Progenitor cell of endocrine pancreas (in vitro differentiated cells): ENCODE measurements around the gene METTL3. TPM values are rescaled to one million over a fixed set of nuclear protein-coding genes. Genes with fewer than 3 reads are reported as not detected.

ENCODE experiments used
- DNase-seq: peaks from one replicate; pipeline ENCODE4 v3.0.0; 2021; ENCODE audit warnings: low spot score; ENCODE audit not compliant: unreplicated experiment
- H3K27ac Mint-ChIP-seq: 2 replicates; pipeline ENCODE4 v1.8.0; 2021; ENCODE audit warnings: mild to moderate bottlenecking, moderate library complexity, mixed read lengths
- H3K27me3 Mint-ChIP-seq: 2 replicates; pipeline ENCODE4 v1.8.0; 2021; ENCODE audit warnings: mixed read lengths
- H3K36me3 Mint-ChIP-seq: 2 replicates; pipeline ENCODE4 v1.8.0; 2022; ENCODE audit warnings: mixed read lengths; ENCODE audit not compliant: insufficient read depth
- H3K4me1 Mint-ChIP-seq: 2 replicates; pipeline ENCODE4 v1.8.0; 2021; ENCODE audit warnings: low read depth, mixed read lengths
- H3K4me3 Mint-ChIP-seq: 2 replicates; pipeline ENCODE4 v1.8.0; 2021; ENCODE audit warnings: low read depth, mild to moderate bottlenecking, moderate library complexity, mixed read lengths
- H3K9me3 Mint-ChIP-seq: 2 replicates; pipeline ENCODE4 v1.8.0; 2021; ENCODE audit warnings: low read depth, mixed read lengths
- total RNA-seq: library from RNA; stranded (reverse); gene quantifications from 2 replicates; pipeline ENCODE4 v1.2.1, GENCODE V29; 2021
- TF ChIP-seq, protein P1 (sequence below): fragments of 200-600 bp; sonication (generic); IDR thresholded peaks from one replicate; pipeline ENCODE4 v1.5.0; 2021; ENCODE audit warnings: antibody characterized with exemption, mild to moderate bottlenecking; ENCODE audit not compliant: unreplicated experiment

The METTL3 gene
- total RNA-seq, 1 donor from 2014 or later, result 82.7 TPM

DNA sequence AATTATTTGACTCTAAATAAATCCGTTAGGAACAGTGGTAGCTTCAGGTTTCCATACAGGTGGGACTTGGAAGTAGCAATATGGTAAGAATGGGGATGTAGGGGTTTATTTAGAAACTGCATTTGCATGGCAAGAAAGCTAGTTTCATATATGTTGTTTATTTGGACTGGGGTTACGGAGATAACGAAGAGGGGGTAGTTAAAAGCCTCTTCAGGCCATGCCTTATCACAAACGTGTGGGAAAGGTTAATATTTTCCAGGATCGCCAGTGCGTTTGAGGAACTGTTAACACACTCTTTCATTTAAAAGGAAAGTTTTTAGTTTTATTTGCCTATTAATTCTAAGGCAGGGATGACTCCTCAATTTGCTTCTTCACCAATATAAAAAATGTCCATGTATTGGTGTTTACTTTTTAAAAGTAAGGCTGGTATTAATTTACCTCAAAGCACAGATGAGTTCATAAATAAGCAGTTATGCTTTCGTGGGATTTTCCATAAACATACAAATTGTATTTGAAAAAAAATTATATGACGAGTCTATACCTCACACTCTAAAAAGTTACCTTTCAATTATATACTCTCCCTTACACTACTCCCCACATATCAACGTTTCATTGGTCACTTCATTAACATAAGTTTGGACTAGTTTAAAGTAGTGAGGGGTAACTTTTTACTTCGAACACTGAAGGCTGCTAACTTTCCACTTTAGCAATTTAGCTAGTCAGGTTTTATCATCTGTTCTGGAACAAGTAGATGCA, 35.2 kb downstream of the METTL3 start:
- Mint-ChIP-seq H3K36me3 (peaks cover 14% of the 10 kb centered on the region), H3K4me3 (peak overlapping the region; percentile 100), H3K9me3 (no peaks in the 10 kb centered on the region), H3K27ac (peak overlapping the region; percentile 99), H3K4me1 (peaks cover 18% of the 10 kb centered on the region), H3K27me3 (no peaks in the 10 kb centered on the region)
- no peak for DNase-seq
- TF ChIP-seq, protein P1, sequence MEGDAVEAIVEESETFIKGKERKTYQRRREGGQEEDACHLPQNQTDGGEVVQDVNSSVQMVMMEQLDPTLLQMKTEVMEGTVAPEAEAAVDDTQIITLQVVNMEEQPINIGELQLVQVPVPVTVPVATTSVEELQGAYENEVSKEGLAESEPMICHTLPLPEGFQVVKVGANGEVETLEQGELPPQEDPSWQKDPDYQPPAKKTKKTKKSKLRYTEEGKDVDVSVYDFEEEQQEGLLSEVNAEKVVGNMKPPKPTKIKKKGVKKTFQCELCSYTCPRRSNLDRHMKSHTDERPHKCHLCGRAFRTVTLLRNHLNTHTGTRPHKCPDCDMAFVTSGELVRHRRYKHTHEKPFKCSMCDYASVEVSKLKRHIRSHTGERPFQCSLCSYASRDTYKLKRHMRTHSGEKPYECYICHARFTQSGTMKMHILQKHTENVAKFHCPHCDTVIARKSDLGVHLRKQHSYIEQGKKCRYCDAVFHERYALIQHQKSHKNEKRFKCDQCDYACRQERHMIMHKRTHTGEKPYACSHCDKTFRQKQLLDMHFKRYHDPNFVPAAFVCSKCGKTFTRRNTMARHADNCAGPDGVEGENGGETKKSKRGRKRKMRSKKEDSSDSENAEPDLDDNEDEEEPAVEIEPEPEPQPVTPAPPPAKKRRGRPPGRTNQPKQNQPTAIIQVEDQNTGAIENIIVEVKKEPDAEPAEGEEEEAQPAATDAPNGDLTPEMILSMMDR, result no peak

DNA sequence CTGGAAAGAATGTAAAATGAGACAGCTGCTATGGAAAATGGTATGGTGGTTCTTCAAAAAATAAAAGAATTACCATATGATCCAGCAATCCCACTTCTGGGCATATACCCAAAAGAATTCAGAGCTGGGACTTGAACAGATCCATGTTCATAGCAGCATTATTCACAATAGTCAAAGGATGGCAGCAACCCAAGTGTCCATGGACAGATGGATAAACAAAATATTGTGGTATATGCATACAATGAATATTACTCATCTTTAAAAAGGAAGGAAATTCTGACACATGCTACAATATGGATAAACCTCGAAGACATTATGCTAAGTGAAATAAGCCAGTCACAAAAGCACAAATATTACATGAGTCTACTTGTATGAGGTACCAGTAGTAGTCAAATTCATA, 43.5 kb downstream of the METTL3 start:
- Mint-ChIP-seq H3K4me3 (no peak overlapping the region), H3K27ac (no peak overlapping the region), H3K4me1 (no peaks in the 10 kb centered on the region), H3K36me3 (peaks cover 13% of the 10 kb centered on the region), H3K9me3 (no peaks in the 10 kb centered on the region), H3K27me3 (no peaks in the 10 kb centered on the region)
- no peak for DNase-seq
- TF ChIP-seq, protein P1, result no peak

DNA sequence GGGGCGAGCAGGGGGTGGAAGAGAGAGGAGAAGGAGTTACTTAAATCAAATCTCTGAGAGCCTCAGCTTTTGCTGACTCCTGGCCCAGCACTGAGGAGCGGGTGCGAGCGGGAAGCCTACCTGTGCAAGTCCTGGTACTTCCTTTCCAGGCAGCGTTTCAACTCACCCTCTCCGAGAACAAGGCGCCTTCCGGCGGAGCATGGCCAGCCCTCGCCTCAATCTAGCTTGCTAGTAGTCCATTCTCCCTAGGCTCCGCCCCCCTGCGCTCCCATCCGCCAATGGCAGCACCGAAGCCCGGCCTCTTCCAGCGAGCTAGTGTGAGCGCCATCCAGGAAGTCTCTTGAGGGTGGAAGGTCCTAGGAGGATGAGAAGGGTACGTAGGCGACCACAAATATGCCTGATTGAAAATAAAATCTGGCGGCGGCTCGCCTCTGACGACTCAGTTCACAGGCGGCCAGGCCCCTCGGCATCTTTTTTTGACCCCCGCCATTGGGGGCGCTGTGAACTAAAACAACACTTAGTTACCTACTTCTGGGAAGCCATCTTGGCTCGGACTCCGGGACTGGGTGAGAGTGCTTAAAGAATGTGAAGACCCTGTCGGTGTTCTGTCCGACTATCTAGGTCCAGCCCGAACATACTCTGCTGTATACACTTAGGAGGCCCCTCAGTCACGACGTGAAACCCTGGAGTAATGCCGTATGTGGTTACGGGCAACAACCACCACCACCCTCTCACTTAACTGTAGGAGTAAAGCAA, 55.0 kb downstream of the METTL3 start, which contains the start of gene CHD8:
TSS of gene CHD8 (minus strand) at position 212 of the 756 bp plus-strand sequence. CDS start 24,480 bp downstream, outside the sequence.
- Mint-ChIP-seq H3K4me3 (peak within 1 kb of the TSS; percentile 94), H3K9me3 (no peaks in the 10 kb centered on the region), H3K27me3 (no peaks in the 10 kb centered on the region), H3K36me3 (peaks cover 13% of the 10 kb centered on the region), H3K27ac (peak within 1 kb of the TSS; percentile 99), H3K4me1 (peaks cover 21% of the 10 kb centered on the region)
- TF ChIP-seq, protein P1, result peak; percentile 80
- peak; percentile 98 for DNase-seq

DNA sequence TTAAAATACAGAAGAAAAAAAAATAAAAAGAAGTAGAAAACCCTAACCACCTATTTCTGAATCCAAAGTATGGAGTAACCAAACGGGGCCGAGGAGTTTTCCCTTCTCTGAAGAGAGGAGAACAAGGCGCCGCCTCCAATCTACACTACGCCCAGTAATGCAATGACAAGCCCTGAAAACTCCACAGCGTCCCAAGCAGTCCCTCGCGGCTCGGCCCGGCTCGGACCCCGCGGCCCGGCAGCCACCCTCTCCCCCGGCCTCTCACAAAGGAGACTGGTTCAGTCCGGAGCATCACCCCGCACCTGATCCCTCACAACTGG, 55.6 kb downstream of the METTL3 start:
- H3K36me3 Mint-ChIP-seq, result peaks cover 10% of the 10 kb centered on the region
- H3K27me3 Mint-ChIP-seq, result no peaks in the 10 kb centered on the region
- TF ChIP-seq, protein P1, result no peak
- no peaks in the 10 kb centered on the region for H3K9me3 Mint-ChIP-seq
- peak overlapping the region; percentile 99 for H3K27ac Mint-ChIP-seq
- H3K4me1 Mint-ChIP-seq, result peaks cover 19% of the 10 kb centered on the region
- H3K4me3 Mint-ChIP-seq, result peak overlapping the region; percentile 94
- DNase-seq, result no peak

DNA sequence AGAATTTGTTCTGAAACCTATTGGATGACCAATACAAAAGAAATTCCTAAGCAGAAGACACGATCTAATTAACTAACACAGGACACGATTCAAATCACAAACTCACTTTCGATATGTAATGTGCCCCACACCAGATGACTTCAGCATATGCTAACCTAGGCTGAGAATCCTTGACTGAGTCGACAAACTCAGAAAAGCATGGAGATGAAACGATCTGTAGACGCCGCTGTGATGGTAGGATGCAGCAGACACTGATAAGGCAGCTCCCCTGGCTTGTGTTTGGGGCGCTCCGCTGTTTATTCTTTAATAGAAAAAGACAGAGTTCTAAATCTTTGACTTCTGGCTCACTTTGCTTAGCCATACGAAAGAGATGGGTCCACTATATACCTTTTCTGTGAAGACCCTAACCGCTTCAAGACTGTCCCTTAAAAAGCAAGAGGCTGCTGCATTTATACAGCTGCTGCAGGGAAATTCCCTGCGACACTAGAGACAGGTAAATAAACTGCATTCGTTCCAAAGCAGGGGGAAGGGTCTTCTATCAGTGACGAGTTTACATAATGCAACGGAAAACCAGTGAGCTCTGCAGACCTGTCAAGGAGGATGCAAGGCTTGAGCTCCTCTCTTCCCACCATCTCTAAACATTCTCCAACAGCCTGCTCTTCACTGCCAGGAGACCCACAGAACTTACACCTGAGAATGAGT, 56.1 kb downstream of the METTL3 start:
- Mint-ChIP-seq H3K27ac (peak overlapping the region; percentile 99), H3K36me3 (peaks cover 12% of the 10 kb centered on the region), H3K27me3 (no peaks in the 10 kb centered on the region), H3K9me3 (no peaks in the 10 kb centered on the region), H3K4me3 (peak overlapping the region; percentile 94), H3K4me1 (peaks cover 19% of the 10 kb centered on the region)
- no peak for DNase-seq
- TF ChIP-seq, protein P1, result no peak
